ENCODE data around the gene KIFC3. TPM values are rescaled to one million over a fixed set of nuclear protein-coding genes. Genes with fewer than 3 reads are reported as not detected.

Gene KIFC3
- total and polyA plus RNA-seq, 2 of the 8 experiments (the other 6 are each of a cell fraction or from before 2014, with no cell fraction given): 2.1 to 7.1 TPM

GRCh38 chr16:57738844-57739243 lies 63.4 kb downstream of the KIFC3 start:
- FAIRE-seq (no peak), DNase-seq (ENCODE audit: low read depth in 1 of 2, low spot score in 2 of 2) (no peak)
- TF ChIP-seq CHD2 (IDR thresholded peaks at IDR 0.05; ENCODE audit: low read length) (no peak), HDAC2 (IDR thresholded peaks at IDR 0.05; ENCODE audit: borderline replicate concordance in 1 of 2, low read depth in 2 of 2, low read length in 2 of 2) (no peak), TBP (IDR thresholded peaks at IDR 0.05; ENCODE audit: low read depth, low read length) (no peak), BRCA1 (IDR thresholded peaks at IDR 0.05; ENCODE audit: low read depth, low read length) (no peak)
- Histone ChIP-seq H3K18ac (ENCODE audit: extremely low read depth, low read length) (no peak overlapping the region), H4K8ac (ENCODE audit: extremely low read depth, insufficient read depth, low read length) (no peak overlapping the region), H2BK5ac (ENCODE audit: low read depth, low read length) (no peak overlapping the region), H3K56ac (replicated peaks; ENCODE audit: insufficient read length, low read depth, low read length) (no peak overlapping the region), H2BK15ac (ENCODE audit: low read length) (no peak overlapping the region), H3K14ac (ENCODE audit: insufficient read length) (no peak overlapping the region), H3K4ac (replicated peaks; ENCODE audit: insufficient read length, low read depth, low read length) (no peak overlapping the region), H3K36me3 (ENCODE audit: control insufficient read depth in 2 of 4, insufficient read depth in 4 of 4, low read length in 3 of 4) (peaks cover 0 to 5% (median 0%) of the 10 kb centered on the region in 4 experiments; a peak in 4 of 8 replicates), H3K23me2 (ENCODE audit: low read depth, low read length) (peaks cover 13% of the 10 kb centered on the region; the same call in 1 of the 2 replicates), H3K4me3 (ENCODE audit: extremely low read depth in 1 of 4, insufficient read depth in 2 of 4, low read depth in 3 of 4, low read length in 4 of 4) (no peak overlapping the region), H3K4me1 (replicated peaks in 1 of 4; ENCODE audit: control insufficient read depth in 3 of 4, insufficient read depth in 4 of 4, low read length in 3 of 4) (peaks cover 0 to 15% (median 4%) of the 10 kb centered on the region in 4 experiments; a peak in 6 of 7 replicates), H4K20me1 (replicated peaks in 1 of 2; ENCODE audit: control insufficient read depth in 1 of 2, insufficient read depth in 2 of 2, low read length in 2 of 2) (peaks cover 0 to 5% of the 10 kb centered on the region in 2 experiments), H2AFZ (ENCODE audit: low read length) (no peak overlapping the region), H4K91ac (replicated peaks; ENCODE audit: insufficient read length, low read length) (no peak overlapping the region), H3K9me3 (ENCODE audit: insufficient read depth in 2 of 2, low read depth in 1 of 2, low read length in 1 of 2) (no peaks in the 10 kb centered on the region), H2BK20ac (ENCODE audit: low read length) (no peak overlapping the region), H3K79me2 (ENCODE audit: control insufficient read depth in 1 of 2, insufficient read depth in 2 of 2, low read length in 2 of 2) (no peaks in the 10 kb centered on the region; a peak in 1 of 4 replicates), H3K27ac (ENCODE audit: low read depth, low read length) (no peak overlapping the region), H3K79me1 (ENCODE audit: low read depth, low read length) (no peaks in the 10 kb centered on the region), H3K9ac (replicated peaks in 1 of 4; ENCODE audit: extremely low read depth in 1 of 4, low read depth in 3 of 4, low read length in 3 of 4) (no peak overlapping the region), H2AK5ac (ENCODE audit: low read depth, low read length) (no peak overlapping the region), H2BK12ac (ENCODE audit: low read depth, low read length) (no peak overlapping the region), H2BK120ac (replicated peaks; ENCODE audit: low read depth, low read length) (no peak overlapping the region), H3K4me2 (ENCODE audit: insufficient read depth in 1 of 2, low read depth in 2 of 2, low read length in 2 of 2) (no peak overlapping the region), H4K5ac (ENCODE audit: insufficient read length, low read depth, low read length) (no peak overlapping the region), H3K23ac (ENCODE audit: insufficient read length) (no peak overlapping the region), H3K27me3 (replicated peaks in 1 of 4; ENCODE audit: control insufficient read depth in 3 of 4, extremely low read depth in 1 of 4, insufficient read depth in 3 of 4, low read length in 3 of 4) (no peaks in the 10 kb centered on the region)
- ChIA-PET POLR2A (ENCODE audit: partially characterized antibody) (interaction anchor here (1.1 kb wide), 1 partner anchor 22 kb away, joined by 3 read pairs; no protein-coding TSS in a partner anchor), CTCF (ENCODE audit: partially characterized antibody) (interaction anchor here (0.7 to 1.5 kb wide), 3 partner anchors 16 to 90 kb away, joined by 3 to 5 read pairs (median 3); no protein-coding TSS in a partner anchor)
- 96% methylated on average over 7 of the region's 7 CpGs; no CpG with 5 or more reads in 1 of the 2 experiments for WGBS, 2 experiments (ENCODE audit: extremely low coverage in 1 of 2, insufficient coverage in 1 of 2, insufficient read length in 1 of 2, insufficient replicate concordance in 2 of 2, low coverage in 1 of 2, low lambda C conversion rate in 2 of 2, missing lambda C conversion rate in 1 of 2)
